Neural progenitor cell (in vitro differentiated cells): ENCODE measurements around the gene FAM180B. TPM values are rescaled to one million over a fixed set of nuclear protein-coding genes. Genes with fewer than 3 reads are reported as not detected.

ENCODE experiments used
- DNase-seq: peaks from one replicate; pipeline ENCODE4 v3.0.0-alpha.2; 2016; ENCODE audit warnings: low spot score
- H2AFZ ChIP-seq: fragments of 200-600 bp; sonication (generic); replicated peaks from 2 replicates; pipeline ENCODE4 v1.6.1; 2016; ENCODE audit warnings: antibody characterized with exemption
- H3F3A ChIP-seq: fragments of 200-600 bp; sonication (generic); 2 replicates; pipeline ENCODE4 v1.6.1; 2016; ENCODE audit warnings: antibody characterized with exemption, low read depth
- H3K27ac ChIP-seq: fragments of 200-600 bp; sonication (generic); 2 replicates; pipeline ENCODE4 v1.5.1; 2016; ENCODE audit warnings: mild to moderate bottlenecking
- H3K27me3 ChIP-seq: fragments of 200-600 bp; sonication (generic); 2 replicates; pipeline ENCODE4 v1.6.1; 2016; ENCODE audit warnings: mild to moderate bottlenecking, moderate library complexity
- H3K36me3 ChIP-seq: fragments of 200-600 bp; sonication (generic); 2 replicates; pipeline ENCODE4 v1.5.1; 2016
- H3K4me1 ChIP-seq: fragments of 200-600 bp; sonication (generic); 2 replicates; pipeline ENCODE4 v1.6.1; 2016; ENCODE audit warnings: mixed run types
- H3K4me2 ChIP-seq: fragments of 200-600 bp; sonication (generic); 2 replicates; pipeline ENCODE4 v1.6.1; 2016
- H3K4me3 ChIP-seq: fragments of 200-600 bp; sonication (generic); 2 replicates; pipeline ENCODE4 v1.5.1; 2016
- H3K79me2 ChIP-seq: fragments of 200-600 bp; sonication (generic); 2 replicates; pipeline ENCODE4 v1.6.1; 2016; ENCODE audit warnings: low read depth
- H3K9ac ChIP-seq: fragments of 200-600 bp; sonication (generic); 2 replicates; pipeline ENCODE4 v1.6.1; 2016
- H3K9me3 ChIP-seq: fragments of 200-600 bp; sonication (generic); 2 replicates; pipeline ENCODE4 v1.5.1; 2016; ENCODE audit warnings: low read depth
- H4K20me1 ChIP-seq: fragments of 200-600 bp; sonication (generic); 2 replicates; pipeline ENCODE4 v1.6.1; 2016; ENCODE audit warnings: low read depth
- H3K27ac Mint-ChIP-seq: 3 replicates; pipeline ENCODE4 v1.8.0; 2021; ENCODE audit warnings: mixed read lengths
- H3K27me3 Mint-ChIP-seq: 2 replicates; pipeline ENCODE4 v1.8.0; 2022; ENCODE audit warnings: low read depth, mild to moderate bottlenecking, inconsistent platforms, moderate library complexity, mixed read lengths; ENCODE audit not compliant: insufficient read depth
- H3K36me3 Mint-ChIP-seq: 3 replicates; pipeline ENCODE4 v1.8.0; 2021; ENCODE audit warnings: mixed read lengths
- H3K4me1 Mint-ChIP-seq: 3 replicates; pipeline ENCODE4 v1.8.0; 2021; ENCODE audit warnings: mixed read lengths
- H3K4me3 Mint-ChIP-seq: 3 replicates; pipeline ENCODE4 v1.8.0; 2021; ENCODE audit warnings: mild to moderate bottlenecking, moderate library complexity, mixed read lengths
- H3K9me3 Mint-ChIP-seq: 3 replicates; pipeline ENCODE4 v1.8.0; 2020; ENCODE audit warnings: mixed read lengths
- CTCF ChIP-seq: fragments of 200-600 bp; sonication (generic); IDR thresholded peaks from 2 replicates; pipeline ENCODE4 v1.5.1; 2017; ENCODE audit warnings: antibody characterized with exemption, mild to moderate bottlenecking
- EZH2 ChIP-seq: fragments of 200-600 bp; sonication (generic); IDR thresholded peaks from 2 replicates; pipeline ENCODE4 v1.6.1; 2017; ENCODE audit warnings: antibody characterized with exemption, mild to moderate bottlenecking, moderate library complexity
- EZH2phosphoT487 ChIP-seq: fragments of 200-600 bp; sonication (generic); IDR thresholded peaks from 2 replicates; pipeline ENCODE4 v1.6.1; 2017; ENCODE audit warnings: antibody characterized with exemption
- total RNA-seq: library from RNA; depleted of rRNA; stranded (reverse); fragments of >200 nt; gene quantifications from 2 replicates; pipeline ENCODE4 v1.2.3, GENCODE V29; 2015; ENCODE audit warnings: low replicate concordance

Gene FAM180B
- total RNA-seq, 1 donor from 2014 or later: not detected

GRCh38 chr11:47592970-47593369, 6.5 kb downstream of the FAM180B start:
- no peak for DNase-seq
- H3K36me3 ChIP-seq: no peaks in the 10 kb centered on the region
- no peak overlapping the region for H2AFZ ChIP-seq
- peaks cover 20% of the 10 kb centered on the region for H3F3A ChIP-seq
- peak overlapping the region; percentile 93 for H3K4me3 ChIP-seq
- no peaks in the 10 kb centered on the region for H3K79me2 ChIP-seq
- peak overlapping the region; percentile 89 for H3K4me3 Mint-ChIP-seq
- H3K27me3 ChIP-seq: peaks cover 39% of the 10 kb centered on the region
- H3K9ac ChIP-seq: no peak overlapping the region
- no peak overlapping the region for H3K27ac ChIP-seq
- H3K9me3 Mint-ChIP-seq: no peaks in the 10 kb centered on the region
- TF ChIP-seq EZH2phosphoT487 (no peak), EZH2 (no peak)
- peak overlapping the region; percentile 99 for H3K4me2 ChIP-seq
- H3K36me3 Mint-ChIP-seq: peaks cover 6% of the 10 kb centered on the region
- peaks cover 9% of the 10 kb centered on the region for H3K4me1 ChIP-seq
- peaks cover 13% of the 10 kb centered on the region for H3K27me3 Mint-ChIP-seq
- no peak overlapping the region for H3K27ac Mint-ChIP-seq
- H4K20me1 ChIP-seq: no peaks in the 10 kb centered on the region
- H3K9me3 ChIP-seq: no peaks in the 10 kb centered on the region
- H3K4me1 Mint-ChIP-seq: peaks cover 29% of the 10 kb centered on the region

GRCh38 chr11:47593492-47593933, 7.0 kb downstream of the FAM180B start:
- no peaks in the 10 kb centered on the region for H4K20me1 ChIP-seq
- Mint-ChIP-seq H3K27me3 (peaks cover 13% of the 10 kb centered on the region), H3K27ac (no peak overlapping the region), H3K4me3 (peak overlapping the region; percentile 89), H3K9me3 (no peaks in the 10 kb centered on the region), H3K36me3 (peaks cover 4% of the 10 kb centered on the region), H3K4me1 (peaks cover 27% of the 10 kb centered on the region)
- peak overlapping the region; percentile 99 for H3K4me2 ChIP-seq
- H3F3A ChIP-seq: peaks cover 22% of the 10 kb centered on the region
- peaks cover 39% of the 10 kb centered on the region for H3K27me3 ChIP-seq
- peak overlapping the region; percentile 98 for H2AFZ ChIP-seq
- H3K36me3 ChIP-seq: no peaks in the 10 kb centered on the region
- H3K79me2 ChIP-seq: no peaks in the 10 kb centered on the region
- H3K27ac ChIP-seq: no peak overlapping the region
- peak overlapping the region; percentile 93 for H3K4me3 ChIP-seq
- DNase-seq: peak; percentile 17
- H3K9ac ChIP-seq: peak overlapping the region; percentile 50
- TF ChIP-seq EZH2phosphoT487: no peak
- TF ChIP-seq EZH2: peak; percentile 22
- peaks cover 11% of the 10 kb centered on the region for H3K4me1 ChIP-seq
- H3K9me3 ChIP-seq: no peaks in the 10 kb centered on the region

- H2AFZ ChIP-seq: peak within 1 kb of the TSS; percentile 98
- DNase-seq: peak; percentile 78
- no peaks in the 10 kb centered on the region for H3K36me3 Mint-ChIP-seq
- TF ChIP-seq CTCF (no peak), EZH2 (peak; percentile 59), EZH2phosphoT487 (no peak)
- no peaks in the 10 kb centered on the region for H3K9me3 ChIP-seq
- H3K36me3 ChIP-seq: no peaks in the 10 kb centered on the region
- H3K9ac ChIP-seq: peak within 1 kb of the TSS; percentile 50
- peak within 1 kb of the TSS; percentile 89 for H3K4me3 Mint-ChIP-seq
- H3K27ac Mint-ChIP-seq: no peak within 1 kb of the TSS
- H3K4me3 ChIP-seq: peak within 1 kb of the TSS; percentile 93
- no peaks in the 10 kb centered on the region for H3K9me3 Mint-ChIP-seq
- H3K27me3 ChIP-seq: peaks cover 39% of the 10 kb centered on the region
- peaks cover 2% of the 10 kb centered on the region for H4K20me1 ChIP-seq
- H3K27me3 Mint-ChIP-seq: peaks cover 13% of the 10 kb centered on the region
- peaks cover 26% of the 10 kb centered on the region for H3K4me1 Mint-ChIP-seq
- no peaks in the 10 kb centered on the region for H3K79me2 ChIP-seq
- H3K4me2 ChIP-seq: peak within 1 kb of the TSS; percentile 99
- H3K4me1 ChIP-seq: peaks cover 18% of the 10 kb centered on the region
- H3F3A ChIP-seq: peaks cover 28% of the 10 kb centered on the region
- no peak within 1 kb of the TSS for H3K27ac ChIP-seq
Observed at GRCh38 chr11:47593934-47594855, 7.7 kb downstream of the FAM180B start, which contains the start of gene C1QTNF4. Gene C1QTNF4 (minus strand): TSS chr11:47594411. CDS start chr11:47590810, 3,601 bp downstream.

- Mint-ChIP-seq H3K4me3 (peak overlapping the region; percentile 82), H3K27me3 (peaks cover 13% of the 10 kb centered on the region), H3K4me1 (peaks cover 32% of the 10 kb centered on the region), H3K9me3 (no peaks in the 10 kb centered on the region), H3K27ac (no peak overlapping the region), H3K36me3 (no peaks in the 10 kb centered on the region)
- peak overlapping the region; percentile 99 for H3K4me2 ChIP-seq
- peaks cover 39% of the 10 kb centered on the region for H3K27me3 ChIP-seq
- no peak overlapping the region for H2AFZ ChIP-seq
- H3K27ac ChIP-seq: no peak overlapping the region
- H3K9ac ChIP-seq: no peak overlapping the region
- no peaks in the 10 kb centered on the region for H3K79me2 ChIP-seq
- H3K4me3 ChIP-seq: no peak overlapping the region
- H3F3A ChIP-seq: peaks cover 37% of the 10 kb centered on the region
- H3K36me3 ChIP-seq: no peaks in the 10 kb centered on the region
- peaks cover 26% of the 10 kb centered on the region for H3K4me1 ChIP-seq
- DNase-seq: no peak
- H3K9me3 ChIP-seq: no peaks in the 10 kb centered on the region
- no peak for TF ChIP-seq EZH2
- TF ChIP-seq EZH2phosphoT487: no peak
- TF ChIP-seq CTCF: no peak
- peaks cover 10% of the 10 kb centered on the region for H4K20me1 ChIP-seq
Observed at GRCh38 chr11:47595029-47595428, 8.6 kb downstream of the FAM180B start.
